ENCODE data around the gene C11orf68. TPM values are rescaled to one million over a fixed set of nuclear protein-coding genes. Genes with fewer than 3 reads are reported as not detected.

The C11orf68 gene
- total and polyA plus RNA-seq, 2 of the 8 experiments (the other 6 are each of a cell fraction or from before 2014, with no cell fraction given): 24.0 to 51.2 TPM

DNA sequence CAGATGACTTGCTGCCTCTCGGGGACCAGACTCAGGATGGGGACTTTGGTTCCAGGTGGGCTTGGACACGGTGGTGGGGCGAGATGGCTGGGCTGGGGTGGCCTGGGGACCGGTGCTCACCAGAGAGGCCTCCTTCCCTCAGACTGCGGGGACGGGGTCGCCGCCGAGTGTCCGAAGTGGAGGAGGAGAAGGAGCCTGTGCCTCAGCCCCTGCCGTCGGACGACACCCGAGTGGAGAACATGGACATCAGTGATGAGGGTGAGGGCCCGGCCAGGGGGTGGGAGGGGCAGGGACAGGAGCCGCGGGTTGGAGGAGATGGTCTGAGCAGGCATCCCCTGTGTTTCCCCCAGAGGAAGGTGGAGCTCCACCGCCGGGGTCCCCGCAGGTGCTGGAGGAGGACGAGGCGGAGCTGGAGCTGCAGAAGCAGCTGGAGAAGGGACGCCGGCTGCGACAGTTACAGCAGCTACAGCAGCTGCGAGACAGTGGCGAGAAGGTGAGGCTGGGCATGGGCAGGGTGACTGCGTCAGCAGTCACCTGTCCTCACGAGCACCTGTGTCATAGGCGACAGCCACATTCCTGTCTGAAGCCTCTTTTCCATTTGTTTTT is 48.6 kb upstream of the C11orf68 start:
- 94% methylated on average over 17 of the region's 30 CpGs; no CpG with 5 or more reads in 1 of the 2 experiments for WGBS, 2 experiments (ENCODE audit: extremely low coverage in 1 of 2, insufficient coverage in 1 of 2, insufficient read length in 1 of 2, insufficient replicate concordance in 2 of 2, low coverage in 1 of 2, low lambda C conversion rate in 2 of 2, missing lambda C conversion rate in 1 of 2)
- FAIRE-seq (no peak), DNase-seq (ENCODE audit: low read depth in 1 of 2, low spot score in 2 of 2) (no peak)
- no peaks in the 10 kb centered on the region for H3K27me3 ChIP-seq (replicated peaks in 1 of 4; ENCODE audit: control insufficient read depth in 3 of 4, extremely low read depth in 1 of 4, insufficient read depth in 3 of 4, low read length in 3 of 4)
- no peak overlapping the region for H2BK15ac ChIP-seq (ENCODE audit: low read length)
- no peak overlapping the region for H3K23ac ChIP-seq (ENCODE audit: insufficient read length)
- H3K4ac ChIP-seq (replicated peaks; ENCODE audit: insufficient read length, low read depth, low read length): no peak overlapping the region
- no peak overlapping the region for H3K9ac ChIP-seq (replicated peaks in 1 of 4; ENCODE audit: extremely low read depth in 1 of 4, low read depth in 3 of 4, low read length in 3 of 4)
- peaks cover 8% of the 10 kb centered on the region for H3K79me1 ChIP-seq (ENCODE audit: low read depth, low read length)
- POLR2A ChIA-PET (ENCODE audit: partially characterized antibody): interaction anchor here (0.7 to 2.4 kb wide), 3 partner anchors 10 to 36 kb away, joined by 3 to 7 read pairs (median 5); no protein-coding TSS in a partner anchor
- no peak overlapping the region for H2BK5ac ChIP-seq (ENCODE audit: low read depth, low read length)
- H2BK20ac ChIP-seq (ENCODE audit: low read length): no peak overlapping the region
- H3K14ac ChIP-seq (ENCODE audit: insufficient read length): no peak overlapping the region
- no peak overlapping the region for H3K4me2 ChIP-seq (ENCODE audit: insufficient read depth in 1 of 2, low read depth in 2 of 2, low read length in 2 of 2)
- CTCF ChIA-PET (ENCODE audit: partially characterized antibody): interaction anchor here (0.6 to 1.6 kb wide), 6 partner anchors 18 to 79 kb away, joined by 3 to 6 read pairs (median 4); partner anchors contain the start of genes CCDC85B and FIBP
- H2AK5ac ChIP-seq (ENCODE audit: low read depth, low read length): no peak overlapping the region
- H3K4me1 ChIP-seq (replicated peaks in 1 of 4; ENCODE audit: control insufficient read depth in 3 of 4, insufficient read depth in 4 of 4, low read length in 3 of 4): peaks cover 0 to 5% (median 2%) of the 10 kb centered on the region in 4 experiments; a peak in 2 of 7 replicates
- no peak overlapping the region for H3K18ac ChIP-seq (ENCODE audit: extremely low read depth, low read length)
- no peak overlapping the region for H2BK120ac ChIP-seq (replicated peaks; ENCODE audit: low read depth, low read length)
- H4K20me1 ChIP-seq (replicated peaks in 1 of 2; ENCODE audit: control insufficient read depth in 1 of 2, insufficient read depth in 2 of 2, low read length in 2 of 2): peaks cover 1 to 11% of the 10 kb centered on the region in 2 experiments
- H4K5ac ChIP-seq (ENCODE audit: insufficient read length, low read depth, low read length): no peak overlapping the region
- H3K79me2 ChIP-seq (ENCODE audit: control insufficient read depth in 1 of 2, insufficient read depth in 2 of 2, low read length in 2 of 2): peaks cover 7 to 16% of the 10 kb centered on the region in 2 experiments
- no peak overlapping the region for H4K8ac ChIP-seq (ENCODE audit: extremely low read depth, insufficient read depth, low read length)
- peaks cover 12 to 47% (median 35%) of the 10 kb centered on the region in 4 experiments for H3K36me3 ChIP-seq (ENCODE audit: control insufficient read depth in 2 of 4, insufficient read depth in 4 of 4, low read length in 3 of 4)
- H3K9me3 ChIP-seq (ENCODE audit: insufficient read depth in 2 of 2, low read depth in 1 of 2, low read length in 1 of 2): no peaks in the 10 kb centered on the region
- H4K91ac ChIP-seq (replicated peaks; ENCODE audit: insufficient read length, low read length): no peak overlapping the region
- no peak overlapping the region for H2BK12ac ChIP-seq (ENCODE audit: low read depth, low read length)
- TF ChIP-seq RFX5 (IDR thresholded peaks at IDR 0.05; ENCODE audit: borderline replicate concordance, low read depth, low read length): no peak
- TF ChIP-seq SIN3A (conservative IDR thresholded peaks at IDR 0.05 in 1 of 2, IDR thresholded peaks at IDR 0.05 in 1 of 2; ENCODE audit: low read depth in 1 of 2, low read length in 2 of 2): no peak
- no peak for TF ChIP-seq CEBPB (IDR thresholded peaks at IDR 0.05; ENCODE audit: low read depth, low read length)
- TF ChIP-seq EZH2 (IDR thresholded peaks at IDR 0.05; ENCODE audit: low read depth, low read length, severe bottlenecking): no peak
- no peak for TF ChIP-seq CHD1 (IDR thresholded peaks at IDR 0.05; ENCODE audit: low read depth, low read length)
- TF ChIP-seq POLR2AphosphoS5 (IDR thresholded peaks at IDR 0.05; ENCODE audit: low read depth, low read length): no peak
- no peak overlapping the region for H3K4me3 ChIP-seq (ENCODE audit: extremely low read depth in 1 of 4, insufficient read depth in 2 of 4, low read depth in 3 of 4, low read length in 4 of 4)
- no peak overlapping the region for H3K27ac ChIP-seq (ENCODE audit: low read depth, low read length)
- H3K23me2 ChIP-seq (ENCODE audit: low read depth, low read length): peaks cover 4% of the 10 kb centered on the region; the same call in 1 of the 2 replicates
- H3K56ac ChIP-seq (replicated peaks; ENCODE audit: insufficient read length, low read depth, low read length): no peak overlapping the region
- no peak overlapping the region for H2AFZ ChIP-seq (ENCODE audit: low read length)
